Measurements from ENCODE around the gene PCDHB12.
"Not testable (repeated sequence)": the region's sequence is repeated elsewhere in the genome, so short reads cannot be mapped to it uniquely, and the experiment has no call there.

The PCDHB12 gene

GRCh38 chr5:141236516-141237313 lies 28.2 kb downstream of the PCDHB12 start:
- no peaks in the 10 kb centered on the region for H3K4me1 ChIP-seq (ENCODE audit: control insufficient read depth, insufficient read depth, low read length, unreplicated experiment)
- H3K27me3 ChIP-seq (ENCODE audit: insufficient read depth, low read length) = peaks cover 62% of the 10 kb centered on the region
- H3K36me3 ChIP-seq (ENCODE audit: insufficient read depth, low read length) = no peaks in the 10 kb centered on the region
- no peak overlapping the region for H3K27ac ChIP-seq (ENCODE audit: low read depth, low read length)
- no peak overlapping the region for H2AFZ ChIP-seq (ENCODE audit: low read length, unreplicated experiment)
- H3K4me3 ChIP-seq (ENCODE audit: low read depth, low read length) = no peak overlapping the region
- H3K79me2 ChIP-seq (ENCODE audit: control insufficient read depth, insufficient read depth, low read length, unreplicated experiment) = no peaks in the 10 kb centered on the region

GRCh38 chr5:141241496-141241895 lies 33.0 kb downstream of the PCDHB12 start:
- H3K27ac ChIP-seq (ENCODE audit: low read depth, low read length) = no peak overlapping the region
- H3K27me3 ChIP-seq (ENCODE audit: insufficient read depth, low read length) = peaks cover 55% of the 10 kb centered on the region; the same call in 1 of the 2 replicates
- no peaks in the 10 kb centered on the region for H3K36me3 ChIP-seq (ENCODE audit: insufficient read depth, low read length)
- no peaks in the 10 kb centered on the region for H3K79me2 ChIP-seq (ENCODE audit: control insufficient read depth, insufficient read depth, low read length, unreplicated experiment)
- H2AFZ ChIP-seq (ENCODE audit: low read length, unreplicated experiment) = no peak overlapping the region
- no peak overlapping the region for H3K4me3 ChIP-seq (ENCODE audit: low read depth, low read length)
- no peaks in the 10 kb centered on the region for H3K4me1 ChIP-seq (ENCODE audit: control insufficient read depth, insufficient read depth, low read length, unreplicated experiment)

GRCh38 chr5:141245250-141245717 lies 36.8 kb downstream of the PCDHB12 start, which contains the start of gene PCDHB15:
Gene PCDHB15, plus strand, starts transcription at chr5:141245395. Its CDS starts 184 bp downstream, at chr5:141245579.
- Histone ChIP-seq H3K36me3 (ENCODE audit: insufficient read depth, low read length) (no peaks in the 10 kb centered on the region), H2AFZ (ENCODE audit: low read length, unreplicated experiment) (no peak within 1 kb of the TSS), H3K79me2 (ENCODE audit: control insufficient read depth, insufficient read depth, low read length, unreplicated experiment) (no peaks in the 10 kb centered on the region), H3K27me3 (ENCODE audit: insufficient read depth, low read length) (peaks cover 28% of the 10 kb centered on the region; the same call in 1 of the 2 replicates), H3K27ac (ENCODE audit: low read depth, low read length) (no peak within 1 kb of the TSS), H3K4me1 (ENCODE audit: control insufficient read depth, insufficient read depth, low read length, unreplicated experiment) (no peaks in the 10 kb centered on the region), H3K4me3 (ENCODE audit: low read depth, low read length) (peak within 1 kb of the TSS; percentile 64)

- not testable (repeated sequence) for H3K27ac ChIP-seq (ENCODE audit: low read depth, low read length); H2AFZ ChIP-seq (ENCODE audit: low read length, unreplicated experiment); H3K4me1 ChIP-seq (ENCODE audit: control insufficient read depth, insufficient read depth, low read length, unreplicated experiment); H3K4me3 ChIP-seq (ENCODE audit: low read depth, low read length); H3K36me3 ChIP-seq (ENCODE audit: insufficient read depth, low read length); H3K79me2 ChIP-seq (ENCODE audit: control insufficient read depth, insufficient read depth, low read length, unreplicated experiment)
- peaks cover 15% of the 10 kb centered on the region; the same call in 1 of the 2 replicates for H3K27me3 ChIP-seq (ENCODE audit: insufficient read depth, low read length)
These were observed 38.5 kb downstream of the PCDHB12 start for GRCh38 chr5:141246971-141247370.

- H3K27me3 ChIP-seq (ENCODE audit: insufficient read depth, low read length) = peaks cover 11% of the 10 kb centered on the region; the same call in 1 of the 2 replicates
- H3K4me3 ChIP-seq (ENCODE audit: low read depth, low read length); H2AFZ ChIP-seq (ENCODE audit: low read length, unreplicated experiment); H3K36me3 ChIP-seq (ENCODE audit: insufficient read depth, low read length); H3K27ac ChIP-seq (ENCODE audit: low read depth, low read length); H3K4me1 ChIP-seq (ENCODE audit: control insufficient read depth, insufficient read depth, low read length, unreplicated experiment); H3K79me2 ChIP-seq (ENCODE audit: control insufficient read depth, insufficient read depth, low read length, unreplicated experiment): not testable (repeated sequence)
These were observed 38.9 kb downstream of the PCDHB12 start for GRCh38 chr5:141247434-141247833.

GRCh38 chr5:141250576-141250975 lies 42.1 kb downstream of the PCDHB12 start:
- H3K79me2 ChIP-seq (ENCODE audit: control insufficient read depth, insufficient read depth, low read length, unreplicated experiment) = no peaks in the 10 kb centered on the region
- no peak overlapping the region for H3K4me3 ChIP-seq (ENCODE audit: low read depth, low read length)
- H3K27ac ChIP-seq (ENCODE audit: low read depth, low read length) = no peak overlapping the region
- peaks cover 4% of the 10 kb centered on the region; the same call in 1 of the 2 replicates for H3K27me3 ChIP-seq (ENCODE audit: insufficient read depth, low read length)
- no peak overlapping the region for H2AFZ ChIP-seq (ENCODE audit: low read length, unreplicated experiment)
- 0 out of 2 replicates have a peak, but pooled peaks cover 3% of the 10 kb centered on the region for H3K36me3 ChIP-seq (ENCODE audit: insufficient read depth, low read length)
- no peaks in the 10 kb centered on the region for H3K4me1 ChIP-seq (ENCODE audit: control insufficient read depth, insufficient read depth, low read length, unreplicated experiment)

- H3K36me3 ChIP-seq (ENCODE audit: insufficient read depth, low read length) = no peaks in the 10 kb centered on the region; the same call in 1 of the 2 replicates
- no peak overlapping the region for H3K4me3 ChIP-seq (ENCODE audit: low read depth, low read length)
- no peak overlapping the region for H3K27ac ChIP-seq (ENCODE audit: low read depth, low read length)
- H3K27me3 ChIP-seq (ENCODE audit: insufficient read depth, low read length) = no peaks in the 10 kb centered on the region
- H2AFZ ChIP-seq (ENCODE audit: low read length, unreplicated experiment) = no peak overlapping the region
- no peaks in the 10 kb centered on the region for H3K79me2 ChIP-seq (ENCODE audit: control insufficient read depth, insufficient read depth, low read length, unreplicated experiment)
- no peaks in the 10 kb centered on the region for H3K4me1 ChIP-seq (ENCODE audit: control insufficient read depth, insufficient read depth, low read length, unreplicated experiment)
These were observed 49.9 kb downstream of the PCDHB12 start for GRCh38 chr5:141258464-141258863.

GRCh38 chr5:141258948-141259347 lies 50.4 kb downstream of the PCDHB12 start:
- Histone ChIP-seq H3K4me3 (ENCODE audit: low read depth, low read length) (no peak overlapping the region), H2AFZ (ENCODE audit: low read length, unreplicated experiment) (no peak overlapping the region), H3K27ac (ENCODE audit: low read depth, low read length) (no peak overlapping the region), H3K79me2 (ENCODE audit: control insufficient read depth, insufficient read depth, low read length, unreplicated experiment) (no peaks in the 10 kb centered on the region), H3K4me1 (ENCODE audit: control insufficient read depth, insufficient read depth, low read length, unreplicated experiment) (no peaks in the 10 kb centered on the region), H3K27me3 (ENCODE audit: insufficient read depth, low read length) (no peaks in the 10 kb centered on the region), H3K36me3 (ENCODE audit: insufficient read depth, low read length) (no peaks in the 10 kb centered on the region; the same call in 1 of the 2 replicates)

- Histone ChIP-seq H3K4me3 (ENCODE audit: low read depth, low read length) (no peak overlapping the region), H2AFZ (ENCODE audit: low read length, unreplicated experiment) (no peak overlapping the region), H3K4me1 (ENCODE audit: control insufficient read depth, insufficient read depth, low read length, unreplicated experiment) (no peaks in the 10 kb centered on the region), H3K27ac (ENCODE audit: low read depth, low read length) (no peak overlapping the region), H3K36me3 (ENCODE audit: insufficient read depth, low read length) (no peaks in the 10 kb centered on the region; the same call in 1 of the 2 replicates), H3K27me3 (ENCODE audit: insufficient read depth, low read length) (no peaks in the 10 kb centered on the region), H3K79me2 (ENCODE audit: control insufficient read depth, insufficient read depth, low read length, unreplicated experiment) (no peaks in the 10 kb centered on the region)
These were observed 52.1 kb downstream of the PCDHB12 start for GRCh38 chr5:141260458-141261237.

GRCh38 chr5:141261238-141261546 lies 52.7 kb downstream of the PCDHB12 start:
- Histone ChIP-seq H3K27ac (ENCODE audit: low read depth, low read length) (no peak overlapping the region), H3K36me3 (ENCODE audit: insufficient read depth, low read length) (no peaks in the 10 kb centered on the region; the same call in 1 of the 2 replicates), H3K79me2 (ENCODE audit: control insufficient read depth, insufficient read depth, low read length, unreplicated experiment) (no peaks in the 10 kb centered on the region), H3K4me1 (ENCODE audit: control insufficient read depth, insufficient read depth, low read length, unreplicated experiment) (no peaks in the 10 kb centered on the region), H3K27me3 (ENCODE audit: insufficient read depth, low read length) (no peaks in the 10 kb centered on the region), H3K4me3 (ENCODE audit: low read depth, low read length) (no peak overlapping the region), H2AFZ (ENCODE audit: low read length, unreplicated experiment) (no peak overlapping the region)

Data from ACC112 (cell line).